A673 (cell line): Measurements from ENCODE around the gene RFX1. TPM values are rescaled to one million over a fixed set of nuclear protein-coding genes. Genes with fewer than 3 reads are reported as not detected.
A peak's percentile ranks its signal among the peaks of the same experiment; 100 is the strongest.

ENCODE experiments used
- BruUV-seq: library from RNA; stranded (reverse); fragments of 400-500 nt; replicated peaks from 2 replicates; lab custom pipeline; 2021; lab: Mats Ljungman, UMichigan
- CTCF ChIA-PET: fragments of 300-600 bp; sonication (Branson Sonifier 250); formaldehyde crosslinking; loops from one replicate; lab custom pipeline; 2022; ENCODE audit warnings: antibody characterized with exemption; lab: Charles Lee
- POLR2A ChIA-PET: fragments of 300-600 bp; sonication (Branson Sonifier 250); formaldehyde crosslinking; loops from one replicate; lab custom pipeline; 2022; ENCODE audit warnings: antibody characterized with exemption; ENCODE audit not compliant: low non-redundant PET; lab: Charles Lee
- DNase-seq: peaks from one replicate; pipeline ENCODE4 v3.0.0-alpha.2; 2015; ENCODE audit warnings: low spot score
- H3K27ac ChIP-seq: fragments of 200-600 bp; sonication (generic); 2 replicates; pipeline ENCODE4 v1.5.1; 2016; ENCODE audit warnings: mixed run types, low read depth, mild to moderate bottlenecking, mixed read lengths, antibody characterized with exemption, low read length; ENCODE audit not compliant: poor library complexity, severe bottlenecking
- H3K27me3 ChIP-seq: fragments of 200-600 bp; sonication (generic); replicated peaks from 2 replicates; pipeline ENCODE4 v1.6.1; 2017; ENCODE audit warnings: mixed run types, low read depth, mild to moderate bottlenecking, mixed read lengths, antibody characterized with exemption, low read length; ENCODE audit not compliant: insufficient read depth, poor library complexity
- H3K36me3 ChIP-seq: fragments of 200-600 bp; sonication (generic); 2 replicates; pipeline ENCODE4 v1.6.1; 2016; ENCODE audit warnings: mixed run types, mild to moderate bottlenecking, mixed read lengths, antibody characterized with exemption, low read length; ENCODE audit not compliant: insufficient read depth, poor library complexity, severe bottlenecking
- H3K4me1 ChIP-seq: fragments of 200-600 bp; sonication (generic); 2 replicates; pipeline ENCODE4 v1.6.1; 2017; ENCODE audit warnings: mixed run types, mild to moderate bottlenecking, mixed read lengths, antibody characterized with exemption, low read length; ENCODE audit not compliant: insufficient read depth, poor library complexity, severe bottlenecking
- H3K4me3 ChIP-seq: fragments of 200-600 bp; sonication (generic); 2 replicates; pipeline ENCODE4 v1.5.1; 2016; ENCODE audit warnings: low read depth, mixed run types, mild to moderate bottlenecking, mixed read lengths, low read length; ENCODE audit not compliant: poor library complexity, severe bottlenecking
- H3K9me3 ChIP-seq: fragments of 200-600 bp; sonication (generic); 2 replicates; pipeline ENCODE4 v1.6.1; 2016; ENCODE audit warnings: mixed run types, low read depth, mild to moderate bottlenecking, mixed read lengths, antibody characterized with exemption, low read length; ENCODE audit not compliant: poor library complexity, severe bottlenecking
- EZH2 ChIP-seq: fragments of 200-600 bp; sonication (generic); IDR thresholded peaks from 2 replicates; pipeline ENCODE4 v1.6.1; 2017; ENCODE audit warnings: borderline replicate concordance, low read depth, mild to moderate bottlenecking, mixed read lengths, antibody characterized with exemption, low read length; ENCODE audit not compliant: poor library complexity, severe bottlenecking
- intact Hi-C: fragments of 100-400 bp; cut with micrococcal nuclease; formaldehyde crosslinking; loops from one replicate; pipeline ENCODE4 v1.10.0; 2022; ENCODE audit not compliant: unreplicated experiment
- total RNA-seq: library from RNA; stranded (reverse); gene quantifications from 2 replicates; pipeline ENCODE4 v1.2.3, GENCODE V29; 2021
- TF ChIP-seq, protein P1 (sequence below): fragments of 300-800, 200-600 bp; sonication (generic); conservative IDR thresholded peaks from 2 replicates; pipeline ENCODE4 v1.5.1; 2017; ENCODE audit warnings: low read depth, mild to moderate bottlenecking, antibody characterized with exemption, low read length, moderate library complexity, mixed read lengths

Gene RFX1
- total RNA-seq, 1 experiment from 2014 or later = 19.5 TPM

DNA sequence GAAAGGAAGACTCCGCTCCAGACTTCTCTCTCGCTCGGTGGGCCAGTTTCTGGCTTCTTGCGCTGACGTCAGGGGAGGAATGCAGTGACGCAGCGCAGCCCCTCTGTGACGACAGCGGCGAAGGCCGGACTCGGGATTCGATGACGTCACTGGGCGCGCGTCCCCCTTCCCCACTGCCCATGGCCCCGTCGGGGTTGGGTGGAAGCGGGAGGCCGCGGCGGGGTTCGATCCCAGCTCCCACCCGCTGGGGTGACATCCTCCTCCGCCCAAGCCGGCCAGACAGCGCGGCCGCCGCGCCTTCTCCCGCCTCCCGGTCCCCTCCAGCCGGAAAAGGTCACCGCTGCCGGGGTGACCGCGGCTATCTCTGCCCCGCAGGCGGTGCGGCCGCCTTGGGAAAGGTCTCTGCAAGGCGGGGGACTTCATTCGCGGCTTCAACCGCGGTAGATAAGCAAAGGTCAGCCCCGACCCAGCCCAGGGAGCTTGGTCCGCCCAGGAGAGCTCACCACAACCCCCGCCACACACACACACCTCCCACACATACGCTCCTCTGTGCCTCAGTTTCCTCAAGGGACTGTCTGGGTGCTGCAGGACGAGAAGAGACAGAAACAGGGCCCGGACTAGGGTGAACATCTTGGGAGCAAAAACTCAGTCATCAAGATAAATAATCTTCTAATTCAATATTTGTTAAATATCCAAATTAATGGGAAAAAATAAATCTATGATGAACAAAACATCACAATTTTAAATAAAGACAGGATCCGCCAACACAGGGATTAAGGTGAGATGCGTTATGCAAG lies 844 bp upstream of the RFX1 start:
- TSS peak; percentile 90 for BruUV-seq
- Histone ChIP-seq H3K36me3 (no peaks in the 10 kb centered on the region), H3K27ac (peak overlapping the region; percentile 99), H3K4me3 (peak overlapping the region; percentile 91), H3K27me3 (no peaks in the 10 kb centered on the region), H3K4me1 (peaks cover 11% of the 10 kb centered on the region), H3K9me3 (no peaks in the 10 kb centered on the region)
- TF ChIP-seq, protein P1, sequence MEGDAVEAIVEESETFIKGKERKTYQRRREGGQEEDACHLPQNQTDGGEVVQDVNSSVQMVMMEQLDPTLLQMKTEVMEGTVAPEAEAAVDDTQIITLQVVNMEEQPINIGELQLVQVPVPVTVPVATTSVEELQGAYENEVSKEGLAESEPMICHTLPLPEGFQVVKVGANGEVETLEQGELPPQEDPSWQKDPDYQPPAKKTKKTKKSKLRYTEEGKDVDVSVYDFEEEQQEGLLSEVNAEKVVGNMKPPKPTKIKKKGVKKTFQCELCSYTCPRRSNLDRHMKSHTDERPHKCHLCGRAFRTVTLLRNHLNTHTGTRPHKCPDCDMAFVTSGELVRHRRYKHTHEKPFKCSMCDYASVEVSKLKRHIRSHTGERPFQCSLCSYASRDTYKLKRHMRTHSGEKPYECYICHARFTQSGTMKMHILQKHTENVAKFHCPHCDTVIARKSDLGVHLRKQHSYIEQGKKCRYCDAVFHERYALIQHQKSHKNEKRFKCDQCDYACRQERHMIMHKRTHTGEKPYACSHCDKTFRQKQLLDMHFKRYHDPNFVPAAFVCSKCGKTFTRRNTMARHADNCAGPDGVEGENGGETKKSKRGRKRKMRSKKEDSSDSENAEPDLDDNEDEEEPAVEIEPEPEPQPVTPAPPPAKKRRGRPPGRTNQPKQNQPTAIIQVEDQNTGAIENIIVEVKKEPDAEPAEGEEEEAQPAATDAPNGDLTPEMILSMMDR = no peak
- TF ChIP-seq EZH2 = no peak
- POLR2A ChIA-PET = no interaction called here
- intact Hi-C loops = loop anchor here (5.0 kb wide), 1 partner anchor 65 kb away; the partner anchor contains the start of gene MISP3
- CTCF ChIA-PET = interaction anchor here (0.6 kb wide), 1 partner anchor 443 kb away, joined by 3 read pairs; no protein-coding TSS in a partner anchor
- DNase-seq = no peak

DNA sequence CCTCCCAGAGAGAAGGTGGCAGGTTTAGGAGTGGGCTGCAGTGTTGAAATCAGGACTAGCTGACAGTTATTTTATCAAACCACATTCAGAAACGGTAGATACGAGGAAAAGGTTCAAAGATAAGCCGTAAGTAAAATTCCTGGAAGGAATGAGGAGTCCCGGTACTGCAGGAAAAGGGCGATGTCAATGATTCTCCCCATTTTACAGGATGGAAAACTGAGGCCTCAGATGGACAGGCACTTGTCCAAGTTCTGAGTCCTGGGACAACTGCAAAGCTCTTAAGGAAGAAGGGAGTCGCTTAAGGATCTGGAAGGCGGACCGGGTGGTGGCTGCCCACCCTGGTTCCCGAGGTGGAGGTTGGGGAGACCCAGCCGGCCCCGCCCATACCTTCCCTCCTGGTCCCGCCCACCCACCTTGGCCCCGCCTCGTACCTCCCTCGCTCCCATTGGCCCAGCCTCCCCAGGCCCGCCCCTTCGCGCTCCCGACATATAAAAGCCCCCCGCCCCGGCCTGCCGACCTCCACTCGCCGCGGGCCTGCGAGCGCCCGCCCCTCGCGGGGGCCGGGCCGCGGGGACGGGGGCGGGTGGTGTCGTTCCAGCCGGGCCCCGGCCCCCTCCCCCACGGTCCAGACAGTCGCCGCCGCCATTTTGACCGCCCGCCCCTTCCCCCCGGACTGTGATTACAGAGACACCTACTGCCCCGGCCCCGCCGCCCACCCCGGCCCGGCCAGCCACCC lies 603 bp downstream of the RFX1 start:
- intact Hi-C loops = loop anchor here (5.0 kb wide), 1 partner anchor 67 kb away; the partner anchor contains the start of gene MISP3

More for the DNA sequence above, 603 bp downstream of the RFX1 start:
- Histone ChIP-seq H3K4me3 (peak overlapping the region; percentile 91), H3K4me1 (peaks cover 11% of the 10 kb centered on the region), H3K36me3 (no peaks in the 10 kb centered on the region), H3K9me3 (no peaks in the 10 kb centered on the region), H3K27ac (peak overlapping the region; percentile 99), H3K27me3 (no peaks in the 10 kb centered on the region)
- ChIA-PET CTCF (no interaction called here), POLR2A (no interaction called here)
- DNase-seq = peak; percentile 91
- no TSS peak for BruUV-seq
- TF ChIP-seq, protein P1 = no peak
- no peak for TF ChIP-seq EZH2
